ENCODE measurements around the gene SLC8A1.

SLC8A1 gene

GRCh38 chr2:40348038-40348437, 103.9 kb downstream of the SLC8A1 start:
- Histone ChIP-seq H3K9me3 (ENCODE audit: control insufficient read depth in 1 of 2, low read length in 2 of 2) (no peaks in the 10 kb centered on the region), H3K4me3 (ENCODE audit: low read depth in 1 of 2, low read length in 2 of 2) (no peak overlapping the region), H3K27me3 (ENCODE audit: low read depth, low read length) (no peaks in the 10 kb centered on the region), H3K27ac (ENCODE audit: low read length) (no peak overlapping the region), H3K4me1 (ENCODE audit: control insufficient read depth in 1 of 2, insufficient read depth in 2 of 2, low read length in 2 of 2) (peaks cover 0 to 35% of the 10 kb centered on the region in 2 donors), H3K36me3 (ENCODE audit: control insufficient read depth in 1 of 2, insufficient read depth in 2 of 2, low read length in 2 of 2) (no peaks in the 10 kb centered on the region)

- no peak overlapping the region for H3K4me3 ChIP-seq (ENCODE audit: low read depth in 1 of 2, low read length in 2 of 2)
- peak overlapping the region; percentile 68 for H3K27ac ChIP-seq (ENCODE audit: low read length)
- H3K9me3 ChIP-seq (ENCODE audit: control insufficient read depth in 1 of 2, low read length in 2 of 2) = no peaks in the 10 kb centered on the region
- H3K4me1 ChIP-seq (ENCODE audit: control insufficient read depth in 1 of 2, insufficient read depth in 2 of 2, low read length in 2 of 2) = peaks cover 0 to 31% of the 10 kb centered on the region in 2 donors
- no peaks in the 10 kb centered on the region for H3K27me3 ChIP-seq (ENCODE audit: low read depth, low read length)
- no peaks in the 10 kb centered on the region for H3K36me3 ChIP-seq (ENCODE audit: control insufficient read depth in 1 of 2, insufficient read depth in 2 of 2, low read length in 2 of 2)
Measured at GRCh38 chr2:40346535-40347354, 105.1 kb downstream of the SLC8A1 start.

DNA sequence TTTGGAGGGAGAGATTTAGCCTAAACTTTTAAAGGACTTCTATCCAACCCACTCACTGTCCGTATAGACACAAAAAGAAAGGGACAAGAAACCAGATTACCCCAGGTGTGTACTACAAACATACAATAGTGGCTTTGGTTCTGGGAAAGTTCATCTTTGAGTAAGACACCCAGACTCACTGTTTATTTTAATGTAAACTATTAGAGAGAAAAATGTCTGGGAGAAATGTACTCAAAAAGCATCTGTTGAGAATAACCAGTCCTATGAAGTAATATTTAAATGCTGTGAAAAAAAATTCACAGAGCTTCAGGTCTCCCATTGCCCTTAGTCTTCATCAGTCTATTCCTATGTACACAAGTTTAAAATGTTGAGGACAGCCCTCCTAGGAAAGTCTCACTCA, 107.5 kb downstream of the SLC8A1 start:
- Histone ChIP-seq H3K27me3 (ENCODE audit: low read depth, low read length) (no peaks in the 10 kb centered on the region), H3K9me3 (ENCODE audit: control insufficient read depth in 1 of 2, low read length in 2 of 2) (no peaks in the 10 kb centered on the region), H3K36me3 (ENCODE audit: control insufficient read depth in 1 of 2, insufficient read depth in 2 of 2, low read length in 2 of 2) (no peaks in the 10 kb centered on the region), H3K4me1 (ENCODE audit: control insufficient read depth in 1 of 2, insufficient read depth in 2 of 2, low read length in 2 of 2) (peaks cover 0 to 31% of the 10 kb centered on the region in 2 donors), H3K4me3 (ENCODE audit: low read depth in 1 of 2, low read length in 2 of 2) (no peak overlapping the region), H3K27ac (ENCODE audit: low read length) (no peak overlapping the region)

- no peak overlapping the region for H3K4me3 ChIP-seq (ENCODE audit: low read depth in 1 of 2, low read length in 2 of 2)
- H3K36me3 ChIP-seq (ENCODE audit: control insufficient read depth in 1 of 2, insufficient read depth in 2 of 2, low read length in 2 of 2) = no peaks in the 10 kb centered on the region
- peaks cover 0 to 31% of the 10 kb centered on the region in 2 donors for H3K4me1 ChIP-seq (ENCODE audit: control insufficient read depth in 1 of 2, insufficient read depth in 2 of 2, low read length in 2 of 2)
- H3K27me3 ChIP-seq (ENCODE audit: low read depth, low read length) = no peaks in the 10 kb centered on the region
- no peaks in the 10 kb centered on the region for H3K9me3 ChIP-seq (ENCODE audit: control insufficient read depth in 1 of 2, low read length in 2 of 2)
- H3K27ac ChIP-seq (ENCODE audit: low read length) = no peak overlapping the region
Measured at GRCh38 chr2:40343902-40344301, 108.0 kb downstream of the SLC8A1 start.

DNA sequence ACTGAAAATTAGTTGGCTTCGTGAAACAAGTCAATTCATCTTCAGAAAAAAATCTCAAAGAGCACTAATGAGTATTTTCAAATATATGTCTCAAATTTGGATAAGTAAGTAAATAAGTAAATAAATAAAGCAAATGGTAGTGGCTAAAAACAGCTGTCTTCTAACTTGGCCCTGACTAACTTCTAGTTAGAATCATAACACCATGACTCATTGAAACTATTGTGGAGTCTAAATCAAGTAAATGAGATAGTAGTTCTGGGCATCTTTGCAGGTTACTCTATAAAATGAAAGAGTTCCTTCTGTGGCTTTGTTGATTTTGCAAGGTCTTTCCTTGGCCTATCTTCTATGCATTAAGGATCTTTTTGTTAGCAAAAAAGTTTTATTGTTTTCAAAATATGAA, 110.7 kb downstream of the SLC8A1 start:
- Histone ChIP-seq H3K4me3 (ENCODE audit: low read depth in 1 of 2, low read length in 2 of 2) (no peak overlapping the region), H3K9me3 (ENCODE audit: control insufficient read depth in 1 of 2, low read length in 2 of 2) (no peaks in the 10 kb centered on the region), H3K27me3 (ENCODE audit: low read depth, low read length) (no peaks in the 10 kb centered on the region), H3K27ac (ENCODE audit: low read length) (no peak overlapping the region), H3K4me1 (ENCODE audit: control insufficient read depth in 1 of 2, insufficient read depth in 2 of 2, low read length in 2 of 2) (peaks cover 0 to 24% of the 10 kb centered on the region in 2 donors), H3K36me3 (ENCODE audit: control insufficient read depth in 1 of 2, insufficient read depth in 2 of 2, low read length in 2 of 2) (no peaks in the 10 kb centered on the region)

GRCh38 chr2:40339026-40339425, 112.9 kb downstream of the SLC8A1 start:
- Histone ChIP-seq H3K9me3 (ENCODE audit: control insufficient read depth in 1 of 2, low read length in 2 of 2) (no peaks in the 10 kb centered on the region), H3K36me3 (ENCODE audit: control insufficient read depth in 1 of 2, insufficient read depth in 2 of 2, low read length in 2 of 2) (no peaks in the 10 kb centered on the region), H3K4me1 (ENCODE audit: control insufficient read depth in 1 of 2, insufficient read depth in 2 of 2, low read length in 2 of 2) (peaks cover 0 to 9% of the 10 kb centered on the region in 2 donors), H3K4me3 (ENCODE audit: low read depth in 1 of 2, low read length in 2 of 2) (no peak overlapping the region), H3K27ac (ENCODE audit: low read length) (no peak overlapping the region), H3K27me3 (ENCODE audit: low read depth, low read length) (no peaks in the 10 kb centered on the region)

DNA sequence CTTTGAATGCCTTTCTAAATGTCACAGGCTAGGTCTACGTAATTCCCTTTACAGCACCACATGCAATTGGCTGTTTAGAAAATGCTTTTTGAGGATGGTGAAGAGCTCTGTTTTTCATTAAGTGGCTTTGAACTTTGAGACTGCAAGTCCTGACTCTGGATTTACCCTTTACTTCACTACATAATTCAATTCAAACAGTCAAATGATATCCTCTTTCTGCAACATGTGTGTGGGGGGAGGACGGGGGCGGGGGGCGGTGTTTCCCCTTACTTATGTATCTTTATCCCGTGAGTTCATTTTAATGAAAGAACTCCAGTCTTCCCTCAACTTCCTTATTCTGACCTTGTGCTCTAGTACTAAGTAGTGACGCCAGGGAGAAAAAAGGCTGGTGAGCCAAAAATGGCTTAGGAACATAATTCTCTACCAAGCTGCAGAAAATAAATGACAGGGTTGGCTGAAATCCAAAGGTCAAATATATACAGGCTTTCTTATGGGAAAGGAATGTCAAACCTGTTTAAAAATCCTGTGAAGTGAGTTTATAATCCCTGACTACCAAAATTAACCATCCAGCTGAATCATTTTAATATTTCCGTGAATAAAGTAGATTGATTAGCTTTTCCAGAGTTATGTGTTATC, 119.6 kb downstream of the SLC8A1 start:
- H3K36me3 ChIP-seq (ENCODE audit: control insufficient read depth in 1 of 2, insufficient read depth in 2 of 2, low read length in 2 of 2) = no peaks in the 10 kb centered on the region
- H3K27ac ChIP-seq (ENCODE audit: low read length) = peak overlapping the region; percentile 27
- no peak overlapping the region for H3K4me3 ChIP-seq (ENCODE audit: low read depth in 1 of 2, low read length in 2 of 2)
- no peaks in the 10 kb centered on the region for H3K27me3 ChIP-seq (ENCODE audit: low read depth, low read length)
- H3K9me3 ChIP-seq (ENCODE audit: control insufficient read depth in 1 of 2, low read length in 2 of 2) = no peaks in the 10 kb centered on the region
- H3K4me1 ChIP-seq (ENCODE audit: control insufficient read depth in 1 of 2, insufficient read depth in 2 of 2, low read length in 2 of 2) = peaks cover 0 to 18% of the 10 kb centered on the region in 2 donors

DNA sequence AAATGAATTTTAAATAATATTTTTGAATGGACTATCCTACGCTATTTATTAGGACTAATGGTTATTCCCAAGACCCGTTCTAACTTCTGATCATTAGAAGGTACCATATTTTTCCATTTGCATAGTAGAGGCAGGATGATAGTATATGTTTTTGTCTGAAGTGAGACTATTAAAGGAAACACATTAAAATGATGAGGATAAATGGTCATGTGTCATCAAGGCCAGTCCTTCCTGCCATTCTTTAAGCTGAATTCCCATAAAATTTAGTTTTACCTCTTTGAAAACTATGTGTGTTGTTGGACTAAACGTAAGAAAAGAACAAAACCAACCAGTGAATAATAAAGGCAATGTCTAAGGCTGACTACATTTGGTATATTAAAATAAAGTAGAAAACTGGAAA, 121.8 kb downstream of the SLC8A1 start:
- no peaks in the 10 kb centered on the region for H3K27me3 ChIP-seq (ENCODE audit: low read depth, low read length)
- H3K4me1 ChIP-seq (ENCODE audit: control insufficient read depth in 1 of 2, insufficient read depth in 2 of 2, low read length in 2 of 2) = peaks cover 0 to 18% of the 10 kb centered on the region in 2 donors
- H3K4me3 ChIP-seq (ENCODE audit: low read depth in 1 of 2, low read length in 2 of 2) = no peak overlapping the region
- no peaks in the 10 kb centered on the region for H3K36me3 ChIP-seq (ENCODE audit: control insufficient read depth in 1 of 2, insufficient read depth in 2 of 2, low read length in 2 of 2)
- H3K27ac ChIP-seq (ENCODE audit: low read length) = no peak overlapping the region
- no peaks in the 10 kb centered on the region for H3K9me3 ChIP-seq (ENCODE audit: control insufficient read depth in 1 of 2, low read length in 2 of 2)

GRCh38 chr2:40329739-40330030, 122.2 kb downstream of the SLC8A1 start:
- peaks cover 0 to 18% of the 10 kb centered on the region in 2 donors for H3K4me1 ChIP-seq (ENCODE audit: control insufficient read depth in 1 of 2, insufficient read depth in 2 of 2, low read length in 2 of 2)
- no peak overlapping the region for H3K4me3 ChIP-seq (ENCODE audit: low read depth in 1 of 2, low read length in 2 of 2)
- no peaks in the 10 kb centered on the region for H3K9me3 ChIP-seq (ENCODE audit: control insufficient read depth in 1 of 2, low read length in 2 of 2)
- H3K27ac ChIP-seq (ENCODE audit: low read length) = peak overlapping the region; percentile 59
- H3K36me3 ChIP-seq (ENCODE audit: control insufficient read depth in 1 of 2, insufficient read depth in 2 of 2, low read length in 2 of 2) = no peaks in the 10 kb centered on the region
- H3K27me3 ChIP-seq (ENCODE audit: low read depth, low read length) = no peaks in the 10 kb centered on the region

GRCh38 chr2:40325116-40325515, 126.8 kb downstream of the SLC8A1 start:
- no peak overlapping the region for H3K27ac ChIP-seq (ENCODE audit: low read length)
- H3K4me1 ChIP-seq (ENCODE audit: control insufficient read depth in 1 of 2, insufficient read depth in 2 of 2, low read length in 2 of 2) = peaks cover 0 to 9% of the 10 kb centered on the region in 2 donors
- no peaks in the 10 kb centered on the region for H3K9me3 ChIP-seq (ENCODE audit: control insufficient read depth in 1 of 2, low read length in 2 of 2)
- H3K27me3 ChIP-seq (ENCODE audit: low read depth, low read length) = no peaks in the 10 kb centered on the region
- H3K4me3 ChIP-seq (ENCODE audit: low read depth in 1 of 2, low read length in 2 of 2) = no peak overlapping the region
- H3K36me3 ChIP-seq (ENCODE audit: control insufficient read depth in 1 of 2, insufficient read depth in 2 of 2, low read length in 2 of 2) = no peaks in the 10 kb centered on the region

GRCh38 chr2:40324656-40325055, 127.2 kb downstream of the SLC8A1 start:
- H3K4me3 ChIP-seq (ENCODE audit: low read depth in 1 of 2, low read length in 2 of 2) = no peak overlapping the region
- H3K27ac ChIP-seq (ENCODE audit: low read length) = no peak overlapping the region

More at GRCh38 chr2:40324656-40325055, 127.2 kb downstream of the SLC8A1 start:
- Histone ChIP-seq H3K4me1 (ENCODE audit: control insufficient read depth in 1 of 2, insufficient read depth in 2 of 2, low read length in 2 of 2) (peaks cover 0 to 6% of the 10 kb centered on the region in 2 donors), H3K27me3 (ENCODE audit: low read depth, low read length) (no peaks in the 10 kb centered on the region), H3K9me3 (ENCODE audit: control insufficient read depth in 1 of 2, low read length in 2 of 2) (no peaks in the 10 kb centered on the region), H3K36me3 (ENCODE audit: control insufficient read depth in 1 of 2, insufficient read depth in 2 of 2, low read length in 2 of 2) (no peaks in the 10 kb centered on the region)

Data from muscle layer of duodenum (tissue), 2 donors.